SK-N-SH (cell line): ENCODE data around the gene MYPN. TPM values are rescaled to one million over a fixed set of nuclear protein-coding genes. Genes with fewer than 3 reads are reported as not detected.
A peak's percentile ranks its signal among the peaks of the same experiment; 100 is the strongest.

ENCODE experiments used
- CTCF ChIA-PET: fragments of 300-600, 350-600 bp; formaldehyde crosslinking; extraction: SDS; loops from one replicate; lab custom pipeline; 2021; lab: Yijun Ruan, JAX
- POLR2A ChIA-PET: fragments of 350-600 bp; sonication (Branson Sonifier 250); formaldehyde crosslinking; extraction: SDS; loops from one replicate; lab custom pipeline; 2020; ENCODE audit warnings: antibody characterized with exemption, inconsistent platforms; lab: Yijun Ruan, JAX
- DNase-seq: peaks from one replicate; pipeline ENCODE4 v3.0.0; 2012
- H2AFZ ChIP-seq: fragments of 200-600 bp; sonication (generic); 2 replicates; pipeline ENCODE4 v1.8.1; 2016; ENCODE audit warnings: antibody characterized with exemption, mild to moderate bottlenecking, low read depth
- H3F3A ChIP-seq: fragments of 200-600 bp; sonication (generic); replicated peaks from 2 replicates; pipeline ENCODE3; 2016; ENCODE audit warnings: antibody characterized with exemption, mild to moderate bottlenecking; ENCODE audit not compliant: insufficient read depth
- H3K27ac ChIP-seq, 2 experiments: fragments of 200-500 bp in 1 of 2; fragments of 200-600 bp in 1 of 2; sonication (Bioruptor generic) in 1 of 2; sonication (generic), shearing (Covaris generic) in 1 of 2; 2 replicates each; pipeline versions ENCODE4 v1.5.1 to v1.6.1; 2014 to 2016; ENCODE audit warnings: low read depth in 2 of 2, inconsistent platforms in 1 of 2, low read length in 1 of 2, mild to moderate bottlenecking in 1 of 2, mixed read lengths in 1 of 2
- H3K27me3 ChIP-seq: fragments of 200-600 bp; sonication (generic), shearing (Covaris generic); 2 replicates; pipeline ENCODE4 v1.6.1; 2016; ENCODE audit warnings: mixed run types; ENCODE audit not compliant: insufficient read depth
- H3K36me3 ChIP-seq, 2 experiments: fragments of 200-500 bp in 1 of 2; fragments of 200-600 bp in 1 of 2; sonication (Bioruptor generic) in 1 of 2; sonication (generic) in 1 of 2; replicated peaks in 1 of 2; 2 replicates each; pipeline versions ENCODE3 to v1.5.1; 2014 to 2016; ENCODE audit warnings: low read length in 1 of 2, mild to moderate bottlenecking in 1 of 2; ENCODE audit not compliant: insufficient read depth in 2 of 2, control insufficient read depth in 1 of 2
- H3K4me1 ChIP-seq, 2 experiments: fragments of 200-500 bp in 1 of 2; fragments of 200-600 bp in 1 of 2; sonication (Bioruptor generic) in 1 of 2; sonication (generic), shearing (Covaris generic) in 1 of 2; 2 replicates each; pipeline versions ENCODE4 v1.5.1 to v1.6.1; 2014 to 2016; ENCODE audit warnings: low read depth in 1 of 2, low read length in 1 of 2, mixed run types in 1 of 2; ENCODE audit not compliant: insufficient read depth in 2 of 2, control insufficient read depth in 1 of 2
- H3K4me2 ChIP-seq: fragments of 200-600 bp; sonication (generic), shearing (Covaris generic); 2 replicates; pipeline ENCODE4 v1.6.1; 2017; ENCODE audit warnings: mixed run types
- H3K4me3 ChIP-seq, 2 experiments: fragments of 200-500 bp in 1 of 2; fragments of 200-600 bp in 1 of 2; sonication (Bioruptor generic) in 1 of 2; sonication (generic), shearing (Covaris generic) in 1 of 2; 2 replicates each; pipeline versions ENCODE4 v1.5.1 to v1.8.1; 2014 to 2016; ENCODE audit warnings: low read depth in 2 of 2, inconsistent platforms in 1 of 2, low read length in 1 of 2, mild to moderate bottlenecking in 1 of 2, mixed read lengths in 1 of 2, moderate library complexity in 1 of 2
- H3K79me2 ChIP-seq: fragments of 200-600 bp; sonication (generic); 2 replicates; pipeline ENCODE4 v1.8.1; 2017; ENCODE audit warnings: mild to moderate bottlenecking; ENCODE audit not compliant: insufficient read depth
- H3K9ac ChIP-seq: fragments of 200-600 bp; sonication (generic); 2 replicates; pipeline ENCODE4 v1.6.1; 2017; ENCODE audit warnings: mixed run types
- H3K9me2 ChIP-seq: fragments of 200-600 bp; sonication (generic); 2 replicates; pipeline ENCODE4 v1.6.1; 2017; ENCODE audit warnings: mixed run types
- H3K9me3 ChIP-seq: fragments of 200-600 bp; sonication (generic); 2 replicates; pipeline ENCODE4 v1.6.1; 2017; ENCODE audit warnings: mixed run types, mild to moderate bottlenecking, moderate library complexity
- H4K20me1 ChIP-seq: fragments of 200-600 bp; sonication (generic); 2 replicates; pipeline ENCODE4 v1.6.1; 2017; ENCODE audit warnings: mild to moderate bottlenecking, mixed run types; ENCODE audit not compliant: insufficient read depth
- CHD2 ChIP-seq: fragments of 150-350 bp; IDR thresholded peaks from 2 replicates; pipeline ENCODE4 v1.6.1; 2018; ENCODE audit warnings: low read length; ENCODE audit not compliant: partially characterized antibody
- ELF1 ChIP-seq: IDR thresholded peaks from 2 replicates; pipeline ENCODE4 v1.4.0; 2012
- FOSL2 ChIP-seq: IDR thresholded peaks from 2 replicates; pipeline ENCODE4 v1.4.0; 2012; ENCODE audit warnings: low read depth, mild to moderate bottlenecking, moderate library complexity, borderline replicate concordance
- GATA2 ChIP-seq: sonication (generic); formaldehyde crosslinking; IDR thresholded peaks from 2 replicates; pipeline ENCODE4 v1.5.0; 2020; ENCODE audit warnings: mild to moderate bottlenecking, missing genetic modification reagents
- NFIC ChIP-seq: IDR thresholded peaks from 2 replicates; pipeline ENCODE4 v1.4.0; 2012; ENCODE audit warnings: borderline replicate concordance
- POLR2AphosphoS5 ChIP-seq: IDR thresholded peaks from 2 replicates; pipeline ENCODE4 v1.6.1; 2012; ENCODE audit warnings: low read depth, low read length
- RAD21 ChIP-seq: IDR thresholded peaks from 2 replicates; pipeline ENCODE4 v1.6.1; 2012; ENCODE audit warnings: mild to moderate bottlenecking, low read length
- RCOR1 ChIP-seq: fragments of 150-350 bp; IDR thresholded peaks from 2 replicates; pipeline ENCODE4 v1.6.1; 2017; ENCODE audit warnings: antibody characterized with exemption, low read length
- REST ChIP-seq: IDR thresholded peaks from 2 replicates; pipeline ENCODE4 v1.6.1; 2012; ENCODE audit warnings: mild to moderate bottlenecking, low read depth, low read length, moderate library complexity
- RXRA ChIP-seq: IDR thresholded peaks from 2 replicates; pipeline ENCODE4 v1.4.0; 2012; ENCODE audit warnings: low read depth, mild to moderate bottlenecking, borderline replicate concordance
- SIN3A ChIP-seq: IDR thresholded peaks from 2 replicates; pipeline ENCODE4 v1.6.1; 2012; ENCODE audit warnings: low read depth, mild to moderate bottlenecking, low read length, moderate library complexity, borderline replicate concordance
- TAF1 ChIP-seq: IDR thresholded peaks from 2 replicates; pipeline ENCODE4 v1.6.1; 2012; ENCODE audit warnings: low read depth, mild to moderate bottlenecking, low read length, moderate library complexity, borderline replicate concordance
- TCF12 ChIP-seq: IDR thresholded peaks from 2 replicates; pipeline ENCODE4 v1.4.0; 2012
- USF2 ChIP-seq: fragments of 150-350 bp; IDR thresholded peaks from 2 replicates; pipeline ENCODE4 v1.6.1; 2017; ENCODE audit warnings: antibody characterized with exemption, low read length, low read depth, borderline replicate concordance
- YY1 ChIP-seq: IDR thresholded peaks from 2 replicates; pipeline ENCODE4 v1.4.0; 2012; ENCODE audit warnings: low read depth, mild to moderate bottlenecking
- WGBS: methylation state at CpG from one replicate; pipeline ENCODE4 v1.1.6; 2017; ENCODE audit warnings: low lambda C conversion rate; 5-methylcytosine and 5-hydroxymethylcytosine counted together
- polyA plus RNA-seq, 3 experiments: library from polyadenylated mRNA; depleted of rRNA; stranded (reverse); fragments of >200 nt; gene quantifications; 2 replicates each; pipeline ENCODE4 v1.2.3, GENCODE V29; 2012
- TF ChIP-seq, protein P1 (sequence below): fragments of 150-350 bp; IDR thresholded peaks from 2 replicates; pipeline ENCODE4 v1.6.1; 2016; ENCODE audit warnings: mild to moderate bottlenecking, low read depth, low read length

Gene MYPN
- polyA plus RNA-seq, 1 of the 3 experiments (the other 2 are of a cell fraction) = 0.43 TPM

- peak overlapping the region; percentile 57; the same call in 1 of the 2 replicates for H3K9ac ChIP-seq
- CTCF ChIA-PET = no interaction called here
- H3K4me1 ChIP-seq = peaks cover 6 to 17% of the 10 kb centered on the region in 2 experiments; a peak in 3 of 4 replicates
These were observed 27.9 kb downstream of the MYPN start for GRCh38 chr10:68137171-68137570.

DNA sequence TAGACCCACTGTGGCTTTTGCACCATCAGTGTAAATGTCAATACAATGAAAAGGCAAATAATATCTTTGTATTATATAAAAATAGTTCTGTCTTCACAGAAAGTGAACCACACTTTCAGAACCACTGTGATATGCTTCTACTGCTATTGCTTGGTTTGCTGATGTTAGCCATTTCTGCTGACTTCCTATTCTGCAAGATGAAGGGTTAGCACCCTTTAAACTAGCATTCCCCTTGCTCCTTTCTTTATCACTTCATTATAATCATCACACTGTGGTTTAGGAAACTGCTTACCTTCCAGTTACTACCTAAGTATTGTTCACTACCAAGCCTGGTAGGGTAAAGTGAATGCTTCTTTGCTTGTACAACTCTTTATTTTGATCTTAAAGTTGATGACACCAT is 29.2 kb downstream of the MYPN start:
- Histone ChIP-seq H3K4me1 (peaks cover 6 to 17% of the 10 kb centered on the region in 2 experiments; a peak in 3 of 4 replicates), H3K27me3 (no peaks in the 10 kb centered on the region), H3K36me3 (no peaks in the 10 kb centered on the region), H3K79me2 (no peaks in the 10 kb centered on the region), H3K4me2 (no peak overlapping the region), H3K4me3 (no peak overlapping the region), H2AFZ (no peak overlapping the region), H3K9ac (no peak overlapping the region), H3F3A (peaks cover 41% of the 10 kb centered on the region), H4K20me1 (no peaks in the 10 kb centered on the region), H3K9me2 (no peaks in the 10 kb centered on the region), H3K9me3 (no peaks in the 10 kb centered on the region), H3K27ac (no peak overlapping the region)
- POLR2A ChIA-PET = no interaction called here
- TF ChIP-seq GATA2 (CRISPR knock-in tag) (no peak), RAD21 (no peak), CHD2 (no peak), FOSL2 (no peak), RCOR1 (no peak), POLR2AphosphoS5 (no peak), USF2 (no peak)
- no peak for DNase-seq
- CTCF ChIA-PET = interaction anchor here (1.3 kb wide), 1 partner anchor 18 kb away, joined by 4 read pairs; no protein-coding TSS in a partner anchor

More at GRCh38 chr10:68137171-68137570, 27.9 kb downstream of the MYPN start:
- Histone ChIP-seq H3K9me2 (no peaks in the 10 kb centered on the region), H3K4me2 (no peak overlapping the region; the same call in 1 of the 2 replicates), H3K79me2 (no peaks in the 10 kb centered on the region), H2AFZ (peak overlapping the region; percentile 33; the same call in 1 of the 2 replicates), H3F3A (peaks cover 41% of the 10 kb centered on the region), H3K9me3 (no peaks in the 10 kb centered on the region), H3K36me3 (no peaks in the 10 kb centered on the region), H3K27me3 (no peaks in the 10 kb centered on the region), H3K27ac (peak overlapping the region; percentile 67 to 94; a peak in 3 of 4 replicates), H3K4me3 (no peak overlapping the region), H4K20me1 (no peaks in the 10 kb centered on the region)
- no peak for DNase-seq
- POLR2A ChIA-PET = no interaction called here
- peak; percentile 59; the same call in 1 of the 2 replicates for TF ChIP-seq TCF12
- TF ChIP-seq YY1 = no peak
- no peak for TF ChIP-seq TAF1
- 43% methylated on average over 3 of the region's 3 CpGs for WGBS

DNA sequence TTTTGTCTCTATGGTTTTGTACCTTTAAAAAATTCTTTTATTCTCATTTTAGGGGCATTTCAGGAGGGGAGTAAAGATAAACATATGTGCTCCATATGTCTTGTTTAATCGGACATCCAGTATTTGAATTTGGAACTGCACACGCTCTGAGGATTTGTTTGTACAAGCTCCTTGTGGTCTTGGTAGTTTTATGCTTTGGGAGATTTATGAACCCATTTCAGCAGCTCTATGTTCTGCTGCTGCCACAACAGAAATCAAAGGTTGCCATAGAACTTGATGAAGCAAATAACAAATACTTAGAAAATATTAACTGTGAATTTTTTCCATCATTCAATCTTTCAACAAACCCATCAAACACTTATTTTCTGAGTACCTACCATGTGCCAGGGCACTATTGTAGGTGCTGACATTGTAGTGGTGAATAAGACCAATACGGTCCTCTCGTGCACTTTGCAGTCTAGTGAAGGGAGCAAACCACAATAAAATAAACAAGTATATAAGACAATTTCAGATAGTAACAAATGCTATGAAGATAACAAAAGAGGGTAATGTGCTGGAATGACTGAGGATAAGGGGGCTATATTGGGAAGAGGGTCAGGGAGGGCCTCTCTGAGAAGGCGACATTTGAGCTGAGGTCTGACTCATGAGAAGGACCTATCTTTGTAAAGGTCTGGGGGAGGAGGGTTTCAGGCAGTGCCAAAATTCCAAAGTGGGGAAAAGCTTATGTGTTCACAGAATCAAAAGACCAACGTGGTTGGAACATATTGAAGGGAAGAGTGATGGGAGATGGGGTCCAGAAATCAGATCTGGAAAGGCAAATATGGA is 30.4 kb downstream of the MYPN start:
- Histone ChIP-seq H3K9me2 (no peaks in the 10 kb centered on the region), H3K4me3 (no peak overlapping the region), H3F3A (peaks cover 37% of the 10 kb centered on the region), H3K4me1 (peaks cover 6 to 17% of the 10 kb centered on the region in 2 experiments; a peak in 3 of 4 replicates), H3K36me3 (no peaks in the 10 kb centered on the region), H3K79me2 (no peaks in the 10 kb centered on the region), H4K20me1 (no peaks in the 10 kb centered on the region), H3K9ac (no peak overlapping the region), H3K4me2 (no peak overlapping the region), H2AFZ (no peak overlapping the region; the same call in 1 of the 2 replicates), H3K27me3 (no peaks in the 10 kb centered on the region), H3K9me3 (no peaks in the 10 kb centered on the region), H3K27ac (no peak overlapping the region)
- DNase-seq = no peak
- ChIA-PET CTCF (interaction anchor here (1.3 kb wide), 1 partner anchor 17 kb away, joined by 4 read pairs; no protein-coding TSS in a partner anchor), POLR2A (no interaction called here)
- WGBS = 74% methylated on average over 6 of the region's 6 CpGs
- TF ChIP-seq, protein P1, sequence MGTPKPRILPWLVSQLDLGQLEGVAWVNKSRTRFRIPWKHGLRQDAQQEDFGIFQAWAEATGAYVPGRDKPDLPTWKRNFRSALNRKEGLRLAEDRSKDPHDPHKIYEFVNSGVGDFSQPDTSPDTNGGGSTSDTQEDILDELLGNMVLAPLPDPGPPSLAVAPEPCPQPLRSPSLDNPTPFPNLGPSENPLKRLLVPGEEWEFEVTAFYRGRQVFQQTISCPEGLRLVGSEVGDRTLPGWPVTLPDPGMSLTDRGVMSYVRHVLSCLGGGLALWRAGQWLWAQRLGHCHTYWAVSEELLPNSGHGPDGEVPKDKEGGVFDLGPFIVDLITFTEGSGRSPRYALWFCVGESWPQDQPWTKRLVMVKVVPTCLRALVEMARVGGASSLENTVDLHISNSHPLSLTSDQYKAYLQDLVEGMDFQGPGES = no peak
- TF ChIP-seq NFIC (no peak), REST (no peak), SIN3A (no peak), TCF12 (no peak), RXRA (no peak), ELF1 (no peak), FOSL2 (no peak), POLR2AphosphoS5 (no peak)
